Measurements from ENCODE around the gene RING1.

RING1 gene

DNA sequence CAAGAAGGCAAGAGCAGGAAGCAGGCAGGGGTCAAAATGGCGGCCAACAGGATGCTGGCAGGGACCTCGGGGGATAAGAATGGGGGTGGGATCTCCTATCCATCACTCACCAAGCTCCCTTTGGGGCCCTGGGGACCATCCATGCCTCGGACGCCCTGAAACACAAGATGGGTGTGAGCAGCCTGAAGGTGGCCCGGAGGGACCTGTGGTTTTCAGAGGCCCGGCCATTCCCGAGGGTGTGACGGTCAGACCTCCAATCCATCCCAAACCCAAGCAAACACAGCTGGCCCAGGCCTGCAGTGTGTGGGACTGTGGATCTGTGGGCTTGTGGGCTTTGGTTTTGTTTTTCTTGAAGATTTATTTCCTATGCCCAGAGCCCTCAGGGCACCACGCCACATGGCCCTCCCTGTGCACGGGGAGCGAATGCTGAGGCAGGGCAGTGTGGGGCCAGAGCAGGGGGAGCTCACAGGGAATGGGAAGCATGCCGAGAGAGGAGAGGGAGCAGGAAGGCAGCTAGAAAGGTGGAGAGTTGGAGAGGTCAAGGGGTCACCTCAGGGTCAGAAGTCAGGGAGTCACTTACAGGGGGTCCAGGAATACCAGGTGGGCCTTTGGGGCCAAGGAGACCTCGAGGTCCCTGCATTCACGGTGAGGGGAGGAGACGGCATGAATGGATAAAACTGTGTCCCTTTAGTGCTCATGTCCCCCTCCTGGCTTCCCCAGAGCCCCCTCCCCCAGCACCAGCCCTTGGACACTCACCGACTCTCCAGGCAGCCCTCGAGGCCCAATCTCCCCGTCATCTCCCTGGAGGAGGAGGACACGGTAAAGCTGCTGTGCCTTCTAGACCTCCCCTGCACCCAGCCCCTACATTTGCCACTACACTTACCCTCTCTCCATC, 30.5 kb upstream of the RING1 start:
- TF ChIP-seq GATA3 (IDR thresholded peaks at IDR 0.05; ENCODE audit: low read depth, low read length) (no peak), GATA2 (IDR thresholded peaks at IDR 0.05; ENCODE audit: low read depth, low read length) (no peak)

DNA sequence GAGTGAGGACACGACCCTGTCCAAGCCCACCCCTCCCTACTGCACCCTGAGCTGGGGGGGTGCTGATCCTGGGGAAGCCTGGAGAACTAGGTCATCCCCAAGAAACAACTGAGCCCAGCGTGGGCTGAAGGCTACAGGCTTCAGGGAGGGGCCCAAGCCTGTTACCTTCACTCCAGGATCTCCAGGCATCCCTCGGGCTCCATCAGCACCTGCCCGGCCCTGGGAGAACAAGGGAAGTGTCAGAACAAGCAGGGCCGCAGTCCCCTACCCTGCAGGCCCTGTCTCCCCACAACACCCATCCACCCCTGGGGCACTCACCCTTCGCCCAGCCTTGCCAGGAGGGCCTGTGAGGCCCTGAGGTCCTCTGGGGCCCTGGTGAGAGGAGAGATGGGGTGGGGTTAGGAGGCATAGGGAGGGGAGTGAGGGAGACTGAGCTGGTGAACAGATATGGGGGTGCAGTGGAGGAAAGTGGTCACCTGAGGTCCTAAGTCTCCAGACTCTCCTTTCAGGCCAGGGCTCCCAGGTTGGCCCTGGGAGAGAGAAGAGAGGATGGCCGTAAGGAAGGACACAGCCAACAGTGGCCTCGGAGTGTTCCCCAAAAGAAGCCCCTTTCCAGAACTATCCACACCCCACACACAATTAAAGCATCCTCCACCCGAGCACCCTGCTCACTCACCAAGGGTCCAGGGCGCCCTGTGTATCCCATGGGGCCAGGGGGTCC, 29.4 kb upstream of the RING1 start:
- TF ChIP-seq GATA3 (IDR thresholded peaks at IDR 0.05; ENCODE audit: low read depth, low read length): no peak
- no peak for TF ChIP-seq GATA2 (IDR thresholded peaks at IDR 0.05; ENCODE audit: low read depth, low read length)

DNA sequence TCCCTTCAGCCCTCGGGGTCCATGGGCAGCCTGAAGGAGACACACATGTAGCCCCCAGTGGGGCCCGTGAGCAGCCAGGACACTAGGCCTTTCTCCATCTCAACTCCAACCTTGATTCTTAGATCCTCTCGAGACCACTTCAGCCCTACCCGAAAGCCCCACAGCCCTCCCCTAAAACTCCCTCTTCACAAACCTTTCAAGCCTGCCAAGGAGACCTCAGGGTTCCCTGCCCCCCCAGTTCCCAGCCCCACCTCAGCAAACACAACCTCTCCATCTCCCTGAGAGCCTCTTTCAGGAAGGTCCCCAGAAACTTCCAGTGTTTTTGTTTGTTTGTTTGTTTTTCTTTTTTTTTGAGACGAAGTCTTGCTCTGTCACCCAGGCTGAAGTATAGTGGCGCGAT, 27.2 kb upstream of the RING1 start:
- TF ChIP-seq GATA3 (IDR thresholded peaks at IDR 0.05; ENCODE audit: low read depth, low read length) (no peak), GATA2 (IDR thresholded peaks at IDR 0.05; ENCODE audit: low read depth, low read length) (no peak)

DNA sequence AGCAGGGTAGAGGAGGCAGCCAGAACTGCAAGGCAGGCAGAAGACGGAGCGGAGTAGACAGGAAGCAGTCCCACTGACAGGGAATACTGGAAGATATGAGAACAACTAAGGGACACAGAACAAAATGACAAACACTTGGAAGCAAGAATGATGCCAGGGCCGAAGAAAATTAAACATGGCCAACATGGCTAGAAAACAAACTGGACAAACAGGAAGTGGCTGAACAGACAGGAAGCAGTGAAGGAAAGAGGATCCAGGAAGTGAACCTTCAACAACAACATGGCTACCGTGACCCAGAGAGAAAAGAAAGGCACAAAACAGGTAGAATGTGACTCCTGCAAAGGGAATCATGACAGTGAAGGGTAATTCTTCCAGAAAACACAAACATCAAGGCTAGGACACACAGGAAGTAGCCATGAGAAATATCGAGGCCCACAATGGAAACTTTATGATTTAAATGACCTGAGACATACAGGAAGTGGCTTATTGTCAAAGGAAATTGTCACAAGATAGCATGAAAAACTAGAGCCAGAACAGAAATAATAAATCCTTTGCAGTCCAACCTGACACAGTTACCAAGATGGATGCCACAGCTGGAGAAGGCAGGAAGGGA, 25.1 kb upstream of the RING1 start:
- TF ChIP-seq GATA2 (IDR thresholded peaks at IDR 0.05; ENCODE audit: low read depth, low read length) (no peak), GATA3 (IDR thresholded peaks at IDR 0.05; ENCODE audit: low read depth, low read length) (no peak)

DNA sequence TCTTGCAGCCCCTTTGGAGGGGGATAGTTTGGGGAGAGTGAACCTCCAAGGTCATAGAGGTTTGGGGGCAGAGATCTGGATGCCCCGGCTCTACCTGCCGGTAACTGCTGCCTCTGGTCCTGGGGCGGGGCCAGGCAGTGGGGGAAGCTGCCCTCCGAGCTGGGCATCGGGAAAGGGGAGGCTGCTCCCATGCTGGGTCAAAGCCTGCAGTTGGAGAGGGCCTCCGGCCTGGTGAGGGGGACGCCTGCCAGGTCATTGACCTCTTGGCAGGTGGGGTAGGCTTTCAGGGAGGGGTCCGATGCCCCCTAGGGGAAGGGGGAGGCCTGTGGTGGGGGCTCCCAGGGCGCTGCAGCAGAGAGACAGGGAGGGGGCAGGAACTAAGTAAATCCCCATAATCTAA, 23.1 kb upstream of the RING1 start:
- no peak for TF ChIP-seq GATA3 (IDR thresholded peaks at IDR 0.05; ENCODE audit: low read depth, low read length)
- no peak for TF ChIP-seq GATA2 (IDR thresholded peaks at IDR 0.05; ENCODE audit: low read depth, low read length)

DNA sequence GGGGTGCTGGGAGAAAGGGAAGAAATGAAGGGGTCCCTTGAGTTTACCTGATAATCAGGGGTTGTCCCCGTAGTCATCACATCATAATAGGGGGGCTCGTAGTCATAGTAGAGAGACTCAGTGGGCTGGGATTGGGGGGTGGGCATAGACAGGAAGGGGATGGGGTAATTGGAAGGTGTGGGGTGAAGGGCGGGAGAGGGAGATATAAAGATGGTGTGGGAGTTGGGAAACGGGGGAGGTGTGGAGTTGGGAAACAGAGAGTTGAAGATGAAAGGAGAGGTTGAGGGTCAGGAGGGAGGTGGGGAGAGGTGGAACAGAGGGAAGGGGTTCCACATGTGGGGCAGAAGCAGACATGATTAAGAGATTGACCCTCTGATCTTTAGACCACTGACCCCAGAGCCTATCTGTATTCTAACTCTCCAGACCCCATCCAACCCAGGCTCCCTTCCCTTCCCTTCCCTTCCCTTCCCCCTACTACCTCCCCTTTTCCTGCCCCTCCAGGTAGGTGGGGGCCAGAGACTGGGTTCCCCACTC, 22.6 kb upstream of the RING1 start:
- TF ChIP-seq GATA3 (IDR thresholded peaks at IDR 0.05; ENCODE audit: low read depth, low read length) (no peak), GATA2 (IDR thresholded peaks at IDR 0.05; ENCODE audit: low read depth, low read length) (no peak)

DNA sequence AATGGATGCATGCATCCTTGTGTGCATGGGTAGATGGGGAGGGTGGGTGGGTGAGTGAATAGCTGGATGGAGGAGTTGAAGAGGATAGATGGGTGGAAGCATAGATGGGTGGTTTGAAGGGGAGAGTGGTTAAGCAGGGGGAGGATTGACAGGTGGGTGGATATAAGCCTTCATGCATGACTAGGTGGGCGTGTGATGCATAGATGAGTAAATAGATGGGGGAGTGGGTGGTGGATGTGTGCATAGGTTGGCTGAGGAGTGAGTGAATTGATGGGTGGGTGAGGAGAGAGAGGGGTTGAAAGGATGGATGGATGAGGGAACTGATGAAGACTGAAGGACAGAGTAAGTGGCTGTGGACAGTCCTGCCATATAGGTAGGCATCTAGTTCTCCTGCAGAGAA, 20.5 kb upstream of the RING1 start:
- no peak for TF ChIP-seq GATA2 (IDR thresholded peaks at IDR 0.05; ENCODE audit: low read depth, low read length)

DNA sequence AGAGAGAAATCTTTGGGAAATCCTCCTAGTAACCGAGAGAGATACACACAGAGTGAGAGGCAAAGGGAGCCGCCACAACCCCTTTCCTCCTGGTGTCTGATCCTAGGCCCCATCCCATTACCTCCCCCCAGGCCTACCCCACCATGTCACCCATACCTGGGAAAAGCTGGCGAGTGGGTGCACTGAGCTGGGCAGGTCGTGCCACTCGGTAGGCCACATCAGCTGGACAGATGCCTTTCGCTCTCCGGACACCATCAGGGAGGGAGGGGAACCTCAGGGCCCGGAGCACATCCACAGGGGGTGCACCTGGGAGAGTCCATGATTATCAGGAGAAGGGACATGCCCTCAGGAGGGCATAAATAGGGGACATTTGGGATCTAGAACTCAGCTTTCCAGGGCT, 19.1 kb upstream of the RING1 start:
- TF ChIP-seq GATA2 (IDR thresholded peaks at IDR 0.05; ENCODE audit: low read depth, low read length) (no peak), GATA3 (IDR thresholded peaks at IDR 0.05; ENCODE audit: low read depth, low read length) (no peak)

DNA sequence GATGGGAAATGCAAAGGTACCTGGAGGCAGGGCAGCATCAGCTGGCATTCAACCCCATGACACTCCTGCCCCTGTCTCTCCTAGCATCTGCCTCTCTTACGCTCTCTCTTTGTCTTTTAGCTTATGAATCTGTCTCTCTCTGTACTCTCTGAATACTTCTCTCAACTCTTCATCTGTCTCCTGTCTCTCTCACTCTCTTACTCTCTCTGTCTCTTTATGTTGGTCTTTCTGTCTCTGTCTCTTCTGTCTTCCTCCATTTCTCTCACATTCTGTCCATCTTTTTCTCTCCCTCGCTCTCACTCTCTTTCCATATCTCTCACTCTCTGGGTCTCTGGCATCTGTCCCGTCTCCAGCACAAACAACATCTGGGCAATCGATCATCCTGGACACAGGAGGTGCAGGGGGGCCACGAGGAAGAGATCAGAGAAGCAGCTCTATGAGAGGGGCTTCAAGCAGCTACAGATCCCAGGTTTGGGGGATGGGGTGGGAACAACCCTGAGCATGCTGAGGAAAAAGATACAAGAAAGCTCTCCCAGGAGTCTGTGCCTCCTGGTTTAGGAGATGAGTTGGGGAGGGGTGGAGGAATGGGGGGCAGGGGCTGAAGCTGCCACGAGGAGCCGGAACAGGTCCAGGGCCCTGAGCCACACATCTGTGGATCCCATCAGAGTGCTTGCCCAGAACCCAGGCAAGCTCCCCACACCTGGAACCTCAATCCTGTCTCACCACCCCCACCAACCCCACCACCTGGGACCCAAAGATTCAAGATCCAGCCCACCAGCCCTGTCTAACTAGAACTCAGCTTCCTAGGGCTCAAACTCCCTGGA, 18.5 kb upstream of the RING1 start:
- TF ChIP-seq GATA3 (IDR thresholded peaks at IDR 0.05; ENCODE audit: low read depth, low read length) (no peak), GATA2 (IDR thresholded peaks at IDR 0.05; ENCODE audit: low read depth, low read length) (no peak)

DNA sequence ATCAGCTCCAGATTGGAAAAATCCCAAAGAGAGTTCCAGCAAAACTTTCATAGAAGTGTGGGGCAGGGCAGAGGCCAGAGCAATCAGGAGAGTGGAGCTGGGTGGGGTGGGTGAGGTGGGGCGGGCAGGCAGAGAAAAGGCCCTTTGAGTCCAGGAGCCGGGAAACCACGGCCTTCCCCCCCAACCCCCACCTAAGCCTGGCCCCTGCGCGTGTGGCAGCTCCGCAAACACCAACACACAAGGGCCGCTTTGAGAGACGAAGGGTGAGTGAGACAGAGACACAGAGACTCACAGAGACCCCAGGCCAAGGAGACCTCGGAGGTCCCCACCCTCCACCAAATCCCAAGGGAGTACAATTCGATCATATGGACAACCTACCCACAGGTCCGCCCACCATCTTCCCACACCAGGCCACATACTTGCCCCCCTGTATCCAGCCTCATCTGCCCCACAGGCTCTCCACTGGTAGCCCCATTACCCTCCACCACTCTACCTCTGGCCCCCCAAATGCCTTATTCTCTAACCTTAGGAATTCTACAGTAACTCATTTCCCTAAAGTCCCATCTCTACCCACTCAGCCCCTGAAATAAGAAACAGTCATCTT, 17.7 kb upstream of the RING1 start:
- TF ChIP-seq GATA3 (IDR thresholded peaks at IDR 0.05; ENCODE audit: low read depth, low read length) (no peak), GATA2 (IDR thresholded peaks at IDR 0.05; ENCODE audit: low read depth, low read length) (no peak)

DNA sequence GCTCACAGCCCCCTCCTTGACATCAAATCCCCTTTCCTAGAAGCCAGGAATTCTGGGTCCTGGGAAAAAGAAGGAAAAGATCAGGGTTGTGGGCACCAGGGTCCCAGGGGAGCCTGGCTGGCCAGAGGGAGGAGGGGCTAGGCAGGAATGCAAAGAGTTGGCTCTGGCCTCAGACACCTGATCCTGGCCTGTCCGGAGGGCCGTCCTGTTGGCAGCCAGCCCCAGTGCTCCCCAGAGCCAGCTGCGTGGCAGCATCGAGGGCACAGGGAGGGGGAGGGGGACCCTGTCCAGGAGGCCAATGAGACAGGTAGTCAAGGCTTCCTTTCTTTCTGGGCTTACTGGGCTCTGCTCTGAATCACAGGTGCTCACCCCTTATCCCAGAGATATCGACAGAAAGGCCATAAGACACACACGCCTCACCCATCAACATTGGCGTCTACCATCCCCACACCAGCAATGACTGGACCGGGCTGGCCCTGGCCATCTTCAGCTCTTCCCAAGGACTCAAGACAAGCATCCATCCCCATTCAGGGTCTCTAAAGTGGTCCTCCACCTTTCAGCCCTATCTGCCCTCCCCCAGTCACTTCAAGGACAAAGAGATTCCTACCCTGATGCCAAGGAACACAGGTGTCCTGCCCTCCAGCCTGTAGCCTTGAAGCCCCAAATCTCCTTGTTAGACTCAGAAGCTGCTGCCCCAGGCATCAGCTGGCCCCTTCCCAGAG, 16.8 kb upstream of the RING1 start:
- no peak for TF ChIP-seq GATA3 (IDR thresholded peaks at IDR 0.05; ENCODE audit: low read depth, low read length)
- no peak for TF ChIP-seq GATA2 (IDR thresholded peaks at IDR 0.05; ENCODE audit: low read depth, low read length)

DNA sequence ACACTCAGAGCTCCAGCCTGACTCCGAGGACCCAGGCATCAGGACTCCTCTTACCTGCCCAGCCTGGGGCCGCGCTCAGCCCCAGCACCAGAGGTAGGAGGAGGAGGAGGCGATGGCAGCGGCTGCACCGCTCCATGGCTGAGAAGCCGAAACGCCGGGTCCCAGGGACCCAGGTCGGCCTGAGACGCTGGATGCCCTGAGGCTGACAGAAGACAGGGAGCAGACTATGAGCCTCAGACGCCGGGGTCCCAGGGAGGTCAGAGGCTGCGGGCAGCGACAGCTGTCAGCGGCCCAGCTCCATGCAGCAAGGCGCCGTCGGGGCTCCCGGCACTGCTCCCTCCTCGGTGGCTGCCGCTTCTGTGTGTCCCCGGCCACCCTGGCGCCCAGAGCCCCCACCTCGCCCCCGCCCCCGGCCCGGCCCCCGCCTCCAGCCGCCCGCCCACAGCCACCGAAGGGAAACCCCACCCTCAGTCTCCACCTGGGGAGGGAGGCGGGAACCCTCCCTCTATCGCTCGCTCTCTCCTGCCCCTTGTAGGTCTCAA, 16.1 kb upstream of the RING1 start, which contains the start of gene COL11A2:
COL11A2 (minus strand) TSS at position 363 of the 542 bp plus-strand sequence; CDS start at position 136, 227 bp downstream.
- TF ChIP-seq GATA3 (IDR thresholded peaks at IDR 0.05; ENCODE audit: low read depth, low read length): no peak
- TF ChIP-seq GATA2 (IDR thresholded peaks at IDR 0.05; ENCODE audit: low read depth, low read length): no peak

Data from SH-SY5Y (cell line).